Measurements from ENCODE around the gene QARS1. TPM values are rescaled to one million over a fixed set of nuclear protein-coding genes. Genes with fewer than 3 reads are reported as not detected.

Gene QARS1
- polyA plus RNA-seq, 1 donor (not counting 4 experiments of a cell fraction or from before 2014, with no cell fraction given): 131 TPM

DNA sequence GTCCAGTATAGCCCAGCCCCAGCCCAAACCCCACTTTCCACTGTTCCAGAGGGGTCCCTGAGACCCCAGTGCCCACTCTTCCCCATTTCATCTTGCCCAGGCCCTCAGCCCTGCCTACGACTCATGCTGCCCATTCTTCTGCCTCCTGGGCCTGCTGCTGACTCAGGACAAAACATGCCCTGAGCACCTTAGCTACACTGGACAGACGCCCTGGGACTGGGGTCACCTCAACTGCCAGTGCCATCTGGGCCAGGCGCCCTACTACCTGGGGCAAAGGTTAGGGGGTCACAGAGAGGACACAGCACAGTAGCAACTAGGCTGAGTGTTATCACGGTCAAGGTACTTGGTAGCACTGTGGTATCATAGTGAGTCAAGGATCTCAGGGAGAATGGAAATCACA lies 30.9 kb upstream of the QARS1 start:
- Histone ChIP-seq H3K27me3 (ENCODE audit: control insufficient read depth, extremely low read depth, insufficient read depth, low read length) (no peaks in the 10 kb centered on the region), H3K9me3 (ENCODE audit: control insufficient read depth, low read depth, low read length) (no peaks in the 10 kb centered on the region), H3K27ac (ENCODE audit: control insufficient read depth, insufficient read depth, low read length) (no peak overlapping the region), H3K9me1 (ENCODE audit: control insufficient read depth, extremely low read depth, insufficient read depth, low read length) (no peaks in the 10 kb centered on the region), H3K4me3 (ENCODE audit: control insufficient read depth in 2 of 3, extremely low read depth in 1 of 3, insufficient read depth in 2 of 3, low read depth in 1 of 3, low read length in 3 of 3) (no peak overlapping the region), H2AFZ (ENCODE audit: control insufficient read depth, low read length) (no peak overlapping the region), H3K4me1 (ENCODE audit: control insufficient read depth, extremely low read depth, insufficient read depth, low read length) (peaks cover 19% of the 10 kb centered on the region), H3K9ac (ENCODE audit: control insufficient read depth, extremely low read depth, insufficient read depth, low read length) (no peak overlapping the region), H3K79me2 (ENCODE audit: control insufficient read depth, insufficient read depth, low read length) (peaks cover 18% of the 10 kb centered on the region), H4K20me1 (ENCODE audit: control insufficient read depth, extremely low read depth, insufficient read depth, low read length) (no peaks in the 10 kb centered on the region), H3K4me2 (ENCODE audit: control insufficient read depth, extremely low read depth, insufficient read depth, low read depth, low read length) (no peak overlapping the region), H3K36me3 (ENCODE audit: control insufficient read depth in 2 of 2, extremely low read depth in 1 of 2, insufficient read depth in 2 of 2, low read length in 2 of 2) (peaks cover 0 to 6% of the 10 kb centered on the region in 2 experiments)
- dilution Hi-C loops (cut with MboI; ENCODE audit: extremely low pct_ligation_motif_present, low sequenced_read_pairs): no loop called here
- TF ChIP-seq EZH2 (IDR thresholded peaks at IDR 0.05; ENCODE audit: low read length): no peak
- no peak for TF ChIP-seq CTCF (optimal IDR thresholded peaks at IDR 0.05 in 1 of 3, IDR thresholded peaks at IDR 0.05 in 1 of 3, conservative IDR thresholded peaks at IDR 0.05 in 1 of 3; ENCODE audit: extremely low read depth in 1 of 3, insufficient read depth in 2 of 3, low read length in 3 of 3)
- DNase-seq (ENCODE audit: low read depth, low spot score): no peak
- no peak for FAIRE-seq

DNA sequence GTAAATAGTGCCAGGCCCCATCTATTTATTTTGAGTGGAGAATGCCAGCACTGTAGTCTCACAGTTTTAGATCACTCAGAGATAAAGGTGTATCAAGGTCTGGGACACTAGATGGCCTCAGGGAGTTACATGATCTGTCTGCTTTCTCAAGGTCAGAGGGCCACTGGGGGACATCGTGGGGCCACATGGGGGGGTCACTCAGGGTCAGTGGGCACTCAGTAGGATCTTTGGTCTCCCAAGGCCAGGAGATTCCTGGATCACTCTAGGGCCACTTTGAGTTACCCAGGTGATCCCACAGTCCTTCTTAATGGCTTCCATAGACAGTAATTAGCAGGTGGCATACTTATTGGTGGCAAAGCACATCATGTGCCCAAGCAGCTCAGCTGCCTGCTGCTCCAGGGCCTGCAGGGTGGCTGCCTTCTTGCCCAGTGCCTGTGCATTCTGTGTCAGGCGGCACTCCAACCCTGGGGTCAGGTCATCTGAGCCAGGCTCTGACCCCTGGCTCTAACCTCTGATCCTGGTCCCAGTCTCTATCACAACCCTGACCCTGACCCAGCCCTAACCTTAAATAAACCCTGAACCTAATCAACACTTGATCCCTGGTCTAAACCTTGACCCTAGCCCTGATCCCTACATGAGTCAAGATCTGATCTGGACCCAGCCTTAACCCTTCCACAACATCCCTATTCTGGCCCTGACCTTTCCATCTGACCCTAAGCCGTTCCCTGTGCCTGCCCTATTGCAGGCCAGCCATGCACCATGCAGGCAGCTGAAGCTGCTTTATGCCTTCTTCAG lies 30.1 kb upstream of the QARS1 start:
- TF ChIP-seq EZH2 (IDR thresholded peaks at IDR 0.05; ENCODE audit: low read length) (no peak), CTCF (optimal IDR thresholded peaks at IDR 0.05 in 1 of 3, IDR thresholded peaks at IDR 0.05 in 1 of 3, conservative IDR thresholded peaks at IDR 0.05 in 1 of 3; ENCODE audit: extremely low read depth in 1 of 3, insufficient read depth in 2 of 3, low read length in 3 of 3) (no peak)
- Histone ChIP-seq H3K9me1 (ENCODE audit: control insufficient read depth, extremely low read depth, insufficient read depth, low read length) (no peaks in the 10 kb centered on the region), H3K9ac (ENCODE audit: control insufficient read depth, extremely low read depth, insufficient read depth, low read length) (no peak overlapping the region), H3K4me1 (ENCODE audit: control insufficient read depth, extremely low read depth, insufficient read depth, low read length) (peaks cover 19% of the 10 kb centered on the region), H3K4me3 (ENCODE audit: control insufficient read depth in 2 of 3, extremely low read depth in 1 of 3, insufficient read depth in 2 of 3, low read depth in 1 of 3, low read length in 3 of 3) (no peak overlapping the region), H3K9me3 (ENCODE audit: control insufficient read depth, low read depth, low read length) (no peaks in the 10 kb centered on the region), H3K79me2 (ENCODE audit: control insufficient read depth, insufficient read depth, low read length) (peaks cover 18% of the 10 kb centered on the region), H2AFZ (ENCODE audit: control insufficient read depth, low read length) (no peak overlapping the region), H3K27ac (ENCODE audit: control insufficient read depth, insufficient read depth, low read length) (no peak overlapping the region), H3K36me3 (ENCODE audit: control insufficient read depth in 2 of 2, extremely low read depth in 1 of 2, insufficient read depth in 2 of 2, low read length in 2 of 2) (peaks cover 4 to 7% of the 10 kb centered on the region in 2 experiments), H3K4me2 (ENCODE audit: control insufficient read depth, extremely low read depth, insufficient read depth, low read depth, low read length) (no peak overlapping the region), H3K27me3 (ENCODE audit: control insufficient read depth, extremely low read depth, insufficient read depth, low read length) (no peaks in the 10 kb centered on the region), H4K20me1 (ENCODE audit: control insufficient read depth, extremely low read depth, insufficient read depth, low read length) (no peaks in the 10 kb centered on the region)
- DNase-seq (ENCODE audit: low read depth, low spot score) (no peak), FAIRE-seq (no peak)
- dilution Hi-C loops (cut with MboI; ENCODE audit: extremely low pct_ligation_motif_present, low sequenced_read_pairs): no loop called here
